GM18520 (cell line): ENCODE measurements around the gene ASB15.

Experiments used
- ATAC-seq: cut with Tn5 transposase; IDR thresholded peaks from one replicate; pipeline ENCODE4 v1.9.1; 2021; ENCODE audit not compliant: unreplicated experiment

Gene ASB15

GRCh38 chr7:123662293-123662692 is 60.7 kb downstream of the ASB15 start:
- ATAC-seq: no peak

DNA sequence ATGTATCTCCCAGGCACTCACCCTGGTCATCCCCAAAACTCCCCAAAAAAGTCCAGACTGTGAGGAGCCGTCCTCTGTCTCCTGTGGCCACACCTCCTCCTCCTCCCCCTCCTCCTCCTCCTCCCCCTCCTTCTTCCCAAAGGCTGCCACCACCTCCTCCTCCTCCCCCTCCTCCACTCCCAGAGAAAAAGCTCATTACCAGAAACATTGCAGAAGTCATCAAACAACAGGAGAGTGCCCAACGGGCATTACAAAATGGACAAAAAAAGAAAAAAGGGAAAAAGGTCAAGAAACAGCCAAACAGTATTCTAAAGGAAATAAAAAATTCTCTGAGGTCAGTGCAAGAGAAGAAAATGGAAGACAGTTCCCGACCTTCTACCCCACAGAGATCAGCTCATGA is 61.1 kb downstream of the ASB15 start:
- no peak for ATAC-seq

DNA sequence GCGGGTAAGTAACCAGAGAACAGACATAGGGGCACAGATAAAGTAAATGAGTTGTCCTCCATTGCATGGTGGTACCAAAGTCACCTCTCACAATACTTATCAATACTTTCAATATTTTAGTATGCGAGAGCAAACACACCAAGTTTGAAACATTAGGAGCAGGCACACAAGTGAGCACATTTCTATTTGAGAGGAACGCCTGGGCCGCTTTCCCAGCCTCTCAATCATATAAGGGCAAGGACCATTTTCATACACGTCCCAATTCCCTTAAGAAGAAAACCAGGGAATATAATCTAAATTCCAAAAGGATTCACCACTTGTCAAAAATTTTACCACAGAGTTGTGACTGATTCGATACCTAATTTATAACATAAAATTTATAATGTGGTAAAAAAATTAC is 61.6 kb downstream of the ASB15 start:
- ATAC-seq: no peak

DNA sequence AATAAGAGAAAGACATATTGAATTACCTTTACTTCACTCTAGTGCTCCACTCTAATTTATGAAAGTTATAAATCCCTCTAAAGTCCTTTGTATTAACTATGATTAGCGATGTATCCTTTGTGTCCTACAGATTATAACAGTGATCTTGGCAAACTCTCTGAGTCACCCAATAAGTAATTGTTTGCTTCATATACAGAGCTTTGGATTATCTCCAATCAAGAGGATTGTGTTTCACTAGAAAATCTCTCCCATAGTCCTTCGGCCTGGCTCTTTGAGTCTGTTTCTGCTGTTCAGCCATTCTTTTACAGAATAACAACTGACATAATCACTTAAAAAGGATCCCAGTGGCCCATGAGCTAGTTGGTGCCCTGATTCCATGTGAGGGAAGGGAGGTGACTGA is 63.5 kb downstream of the ASB15 start:
- no peak for ATAC-seq

DNA sequence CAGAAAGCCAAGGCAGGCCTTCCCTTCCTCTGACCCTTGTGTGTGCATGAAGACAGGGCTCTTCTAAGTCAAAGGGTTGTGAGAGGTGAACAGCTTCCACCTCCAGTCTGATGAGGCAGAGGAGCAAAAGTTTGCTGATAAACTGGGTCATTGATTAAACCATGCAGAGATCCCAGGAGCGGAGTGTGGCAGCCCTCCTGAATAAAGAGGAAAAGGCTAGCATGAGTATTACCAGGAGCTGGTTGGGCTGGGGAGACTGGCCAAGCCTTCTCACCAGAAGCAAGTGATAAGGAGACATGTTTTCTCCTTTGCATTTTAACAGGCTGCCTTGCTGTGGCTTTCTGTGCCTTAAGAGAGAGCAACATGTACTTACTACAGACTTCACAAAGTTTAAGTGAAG is 64.3 kb downstream of the ASB15 start:
- ATAC-seq: no peak

GRCh38 chr7:123666492-123666891 is 64.9 kb downstream of the ASB15 start:
- no peak for ATAC-seq

DNA sequence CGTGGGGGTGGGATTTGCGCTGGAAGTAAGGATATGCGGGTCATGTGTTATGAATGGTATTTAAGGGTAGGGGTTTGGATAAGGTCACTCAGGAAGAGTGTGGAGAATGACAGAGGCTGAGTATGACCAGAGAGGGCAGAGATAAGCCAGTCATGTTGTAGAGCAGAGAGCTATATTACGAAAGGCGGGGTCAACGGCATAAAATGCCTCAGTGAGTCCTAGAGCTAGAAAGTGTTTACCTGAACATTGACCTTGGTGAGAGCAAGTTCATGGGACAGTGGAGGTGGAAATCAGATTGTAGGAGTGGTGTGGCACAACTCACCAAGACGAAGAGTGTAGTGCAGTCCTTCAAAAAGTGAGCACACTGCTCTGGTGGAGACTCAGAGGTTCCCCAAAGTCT is 67.9 kb downstream of the ASB15 start:
- ATAC-seq: no peak

DNA sequence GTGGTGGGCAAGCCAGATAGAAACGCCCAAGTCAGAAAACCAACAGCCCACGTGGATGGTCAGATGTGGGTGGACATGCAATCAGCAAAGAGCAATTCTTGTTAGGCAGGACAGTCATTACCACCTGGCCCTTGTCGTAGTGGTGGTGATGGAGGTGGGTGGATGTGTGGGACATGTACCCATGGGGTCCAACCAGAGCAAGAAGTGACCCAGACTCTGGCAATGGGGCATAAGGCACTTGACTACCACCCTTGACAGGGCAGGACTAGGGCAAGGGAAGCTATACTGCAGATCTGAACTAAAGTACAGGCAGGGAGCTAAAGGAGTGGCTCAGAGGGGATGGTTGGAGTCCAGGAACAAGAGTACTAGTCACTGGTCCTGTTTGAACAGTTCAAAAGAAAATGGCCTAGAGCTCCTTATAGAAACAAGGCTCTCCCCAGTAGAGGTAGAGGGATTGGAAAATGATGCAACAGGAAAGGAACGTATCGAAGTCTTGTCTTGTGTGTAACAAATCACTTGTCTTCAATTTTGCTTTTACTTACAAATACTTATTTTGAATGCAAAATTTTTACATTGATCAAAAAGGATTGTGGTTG is 71.6 kb downstream of the ASB15 start:
- ATAC-seq: no peak

GRCh38 chr7:123673752-123674398 is 72.3 kb downstream of the ASB15 start:
- ATAC-seq: no peak

DNA sequence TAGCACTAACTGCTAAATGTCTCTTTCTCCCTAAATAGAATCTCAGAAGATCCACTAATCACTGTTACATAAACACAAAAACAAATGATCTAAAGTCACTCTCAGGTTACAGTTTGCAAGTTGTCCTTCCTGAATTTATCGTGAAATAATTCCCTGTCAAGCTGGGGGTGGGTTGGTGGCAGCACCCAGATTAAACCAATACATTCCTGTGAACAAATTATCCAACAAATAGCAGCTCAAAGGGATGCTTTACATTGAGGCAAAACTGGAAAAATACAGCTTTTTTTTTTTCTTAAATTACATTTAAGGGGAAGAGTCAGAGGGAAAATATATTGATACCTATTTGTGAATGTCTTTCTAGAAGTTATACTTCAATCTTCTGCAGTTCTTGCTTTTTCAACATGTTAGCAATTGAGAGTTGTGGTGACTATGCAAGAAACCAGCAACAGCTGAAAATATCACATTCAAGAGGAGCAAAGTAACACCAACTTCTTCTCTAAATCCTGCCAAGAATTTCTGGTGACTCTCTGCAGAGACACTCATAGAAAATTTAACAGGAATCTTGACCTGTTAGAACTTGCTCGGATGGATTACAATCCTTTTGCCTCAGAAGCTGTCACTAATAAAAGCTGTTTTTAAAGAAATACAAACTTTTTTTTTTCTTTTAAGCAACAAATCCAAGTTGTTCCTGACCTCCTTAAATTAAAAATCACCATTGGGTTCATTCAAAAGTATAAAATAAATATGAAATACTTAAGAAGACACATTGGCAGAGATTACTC is 73.0 kb downstream of the ASB15 start:
- no peak for ATAC-seq

GRCh38 chr7:123675181-123675473 is 73.5 kb downstream of the ASB15 start:
- ATAC-seq: no peak

- no peak for ATAC-seq
Measured at GRCh38 chr7:123677061-123677715, 75.6 kb downstream of the ASB15 start.

DNA sequence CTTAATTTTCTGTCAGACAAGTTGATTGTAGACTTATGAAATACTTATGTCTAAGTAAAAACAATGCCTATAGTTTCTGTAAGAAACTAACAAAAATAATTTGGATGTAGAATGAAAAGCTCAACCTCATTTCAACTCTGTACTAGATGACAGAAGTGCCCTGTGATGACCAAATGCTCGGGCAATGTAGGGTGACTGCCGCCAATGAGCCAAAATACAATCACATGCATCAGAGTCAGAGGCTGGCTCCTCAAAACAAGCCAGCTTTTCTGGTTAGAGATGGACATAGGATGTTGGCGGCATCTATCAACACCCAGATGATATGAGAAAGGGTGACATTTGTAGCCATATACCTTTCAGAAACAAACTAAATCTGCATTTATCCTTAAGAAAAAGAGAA is 78.0 kb downstream of the ASB15 start:
- no peak for ATAC-seq

GRCh38 chr7:123680580-123680979 is 79.0 kb downstream of the ASB15 start:
- ATAC-seq: no peak

GRCh38 chr7:123681561-123681960 is 79.9 kb downstream of the ASB15 start:
- ATAC-seq: no peak

- ATAC-seq: no peak
Measured at GRCh38 chr7:123682690-123683089, 81.1 kb downstream of the ASB15 start.

GRCh38 chr7:123687161-123687560 is 85.5 kb downstream of the ASB15 start:
- no peak for ATAC-seq

DNA sequence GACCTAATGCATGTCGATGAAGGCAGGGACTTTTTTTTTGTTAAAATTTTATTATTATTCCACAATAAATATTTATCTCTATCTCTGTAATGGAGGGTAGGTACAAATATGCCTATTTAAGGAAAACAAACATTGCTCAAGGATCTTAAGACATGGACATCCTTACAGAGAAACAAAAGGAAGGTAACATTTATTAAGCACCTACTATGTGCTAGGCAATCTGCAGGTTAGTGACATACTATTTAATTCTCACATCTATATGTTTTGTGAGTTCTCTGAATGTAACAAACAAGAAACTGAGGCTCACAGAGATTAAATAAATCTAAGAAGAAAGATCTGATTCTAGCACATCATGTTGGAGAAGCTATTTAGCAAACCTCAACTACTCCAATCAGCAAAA is 86.1 kb downstream of the ASB15 start:
- ATAC-seq: no peak
